Measurements from ENCODE around the gene STXBP6.

DNA sequence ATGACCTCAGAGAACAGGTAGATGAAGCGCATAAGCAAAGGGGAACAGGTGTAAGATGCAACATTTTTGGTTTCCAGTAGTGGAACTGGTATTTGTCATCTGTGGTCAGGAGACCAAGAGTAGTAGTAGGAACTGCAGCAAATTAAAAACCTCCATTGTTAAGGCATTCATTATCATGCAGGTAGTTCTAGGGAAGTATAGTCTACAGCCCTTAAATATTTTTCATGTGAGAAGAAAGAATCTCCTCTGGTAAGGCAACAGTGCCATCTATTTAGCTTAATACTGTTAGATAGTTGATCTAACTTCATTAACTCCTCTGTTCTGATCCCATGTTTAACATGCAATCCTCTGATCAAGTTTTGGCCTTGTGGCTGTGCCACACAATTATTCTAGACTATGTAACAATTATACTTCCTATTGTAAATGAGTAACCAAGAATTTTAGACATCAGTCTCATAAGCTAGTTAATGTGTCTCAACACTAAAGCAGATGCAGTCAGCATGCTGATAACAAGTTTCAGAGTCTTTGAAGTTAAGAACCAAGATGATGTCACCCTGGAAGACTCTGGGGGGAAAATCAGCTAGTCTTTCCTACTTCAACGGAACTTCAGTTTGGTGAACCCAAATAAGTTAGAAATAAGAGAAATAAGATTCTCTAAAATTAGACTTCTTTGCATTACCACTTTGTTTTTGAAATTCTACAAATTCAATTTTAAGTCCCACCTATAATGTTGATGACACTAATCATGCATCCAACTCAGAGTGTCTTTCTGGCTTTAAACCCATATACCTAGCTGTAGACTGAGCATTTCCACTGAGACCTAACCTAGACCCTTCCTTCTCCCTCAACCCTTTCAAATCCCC lies 70.9 kb downstream of the STXBP6 start:
- TF ChIP-seq, protein P1, sequence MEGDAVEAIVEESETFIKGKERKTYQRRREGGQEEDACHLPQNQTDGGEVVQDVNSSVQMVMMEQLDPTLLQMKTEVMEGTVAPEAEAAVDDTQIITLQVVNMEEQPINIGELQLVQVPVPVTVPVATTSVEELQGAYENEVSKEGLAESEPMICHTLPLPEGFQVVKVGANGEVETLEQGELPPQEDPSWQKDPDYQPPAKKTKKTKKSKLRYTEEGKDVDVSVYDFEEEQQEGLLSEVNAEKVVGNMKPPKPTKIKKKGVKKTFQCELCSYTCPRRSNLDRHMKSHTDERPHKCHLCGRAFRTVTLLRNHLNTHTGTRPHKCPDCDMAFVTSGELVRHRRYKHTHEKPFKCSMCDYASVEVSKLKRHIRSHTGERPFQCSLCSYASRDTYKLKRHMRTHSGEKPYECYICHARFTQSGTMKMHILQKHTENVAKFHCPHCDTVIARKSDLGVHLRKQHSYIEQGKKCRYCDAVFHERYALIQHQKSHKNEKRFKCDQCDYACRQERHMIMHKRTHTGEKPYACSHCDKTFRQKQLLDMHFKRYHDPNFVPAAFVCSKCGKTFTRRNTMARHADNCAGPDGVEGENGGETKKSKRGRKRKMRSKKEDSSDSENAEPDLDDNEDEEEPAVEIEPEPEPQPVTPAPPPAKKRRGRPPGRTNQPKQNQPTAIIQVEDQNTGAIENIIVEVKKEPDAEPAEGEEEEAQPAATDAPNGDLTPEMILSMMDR (IDR thresholded peaks at IDR 0.05; ENCODE audit: extremely low read depth in 1 of 2, insufficient read depth in 1 of 2, low read depth in 1 of 2, low read length in 2 of 2): no peak
- TF ChIP-seq EZH2 (IDR thresholded peaks at IDR 0.05; ENCODE audit: borderline replicate concordance, low read depth, low read length, severe bottlenecking) (no peak), FOS (IDR thresholded peaks at IDR 0.05; ENCODE audit: borderline replicate concordance, insufficient read depth, low read length) (no peak), POLR2A (IDR thresholded peaks at IDR 0.05; ENCODE audit: low read depth, low read length) (no peak), GATA2 (IDR thresholded peaks at IDR 0.05; ENCODE audit: insufficient read depth, insufficient read length, low read depth, low read length) (no peak), MYC (IDR thresholded peaks at IDR 0.05; ENCODE audit: low read depth, low read length) (no peak), POLR2AphosphoS5 (IDR thresholded peaks at IDR 0.05; ENCODE audit: insufficient read depth, low read depth, low read length) (no peak), JUN (IDR thresholded peaks at IDR 0.05; ENCODE audit: borderline replicate concordance, insufficient read depth, insufficient read length, low read depth) (no peak)
- TF ChIP-seq, protein P2, sequence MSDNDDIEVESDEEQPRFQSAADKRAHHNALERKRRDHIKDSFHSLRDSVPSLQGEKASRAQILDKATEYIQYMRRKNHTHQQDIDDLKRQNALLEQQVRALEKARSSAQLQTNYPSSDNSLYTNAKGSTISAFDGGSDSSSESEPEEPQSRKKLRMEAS (IDR thresholded peaks at IDR 0.05; ENCODE audit: insufficient read depth, insufficient read length): no peak

Data from endothelial cell of umbilical vein (primary cell).